Gastroesophageal sphincter (tissue), 4 donors: ENCODE data around the gene DISC1. TPM values are rescaled to one million over a fixed set of nuclear protein-coding genes. Genes with fewer than 3 reads are reported as not detected.
"Not testable (repeated sequence)": the region's sequence is repeated elsewhere in the genome, so short reads cannot be mapped to it uniquely, and the experiment has no call there.

Experiments
- ATAC-seq: fragments of 150-250 bp; one replicate; pipeline ENCODE4 v1.9.1; 2016; ENCODE audit warnings: mild to moderate bottlenecking, moderate library complexity
- H3K27ac ChIP-seq, 4 donors: fragments of 200-600 bp; sonication (generic) in 3 of 4; 1 replicate in 3 of 4; 2 replicates in 1 of 4; pipeline ENCODE4 v1.5.1; 2016 to 2019
- H3K27me3 ChIP-seq: fragments of 200-600 bp; sonication (generic); one replicate; pipeline ENCODE4 v1.5.1; 2019
- H3K36me3 ChIP-seq, 2 donors: fragments of 200-600 bp; sonication (generic); one replicate each; pipeline ENCODE4 v1.5.1; 2019; ENCODE audit warnings: control low read depth in 1 of 2
- H3K4me1 ChIP-seq, 3 donors: fragments of 200-600 bp; sonication (generic); 1 replicate in 2 of 3; 2 replicates in 1 of 3; pipeline ENCODE4 v1.5.1; 2016 to 2019; ENCODE audit warnings: control low read depth in 2 of 3
- H3K4me3 ChIP-seq, 2 donors: fragments of 200-600 bp; sonication (generic); one replicate each; pipeline ENCODE4 v1.5.1; 2019; ENCODE audit warnings: mild to moderate bottlenecking in 1 of 2, moderate library complexity in 1 of 2
- H3K9me3 ChIP-seq, 3 donors: fragments of 200-600 bp; sonication (generic); one replicate each; pipeline ENCODE4 v1.5.1; 2017 to 2019; ENCODE audit warnings: control low read depth in 2 of 3
- CTCF ChIP-seq, 4 experiments: fragments of 200-600 bp in 2 of 4; fragments of 450-650 bp in 2 of 4; sonication (generic) in 1 of 4; IDR thresholded peaks; one replicate each; pipeline ENCODE4 v1.5.1; 2017 to 2019; ENCODE audit warnings: antibody characterized with exemption in 4 of 4, mild to moderate bottlenecking in 2 of 4, moderate library complexity in 2 of 4
- EP300 ChIP-seq: sonication (generic); formaldehyde crosslinking; IDR thresholded peaks from one replicate; pipeline ENCODE4 v1.6.1; 2017; ENCODE audit warnings: antibody characterized with exemption, mild to moderate bottlenecking
- POLR2A ChIP-seq, 2 donors: fragments of 450-650 bp; IDR thresholded peaks; one replicate each; pipeline ENCODE4 v1.6.1; 2017; ENCODE audit warnings: antibody characterized with exemption in 2 of 2, mild to moderate bottlenecking in 2 of 2, moderate library complexity in 1 of 2
- POLR2AphosphoS5 ChIP-seq: sonication (generic); formaldehyde crosslinking; IDR thresholded peaks from one replicate; pipeline ENCODE4 v1.6.1; 2017; ENCODE audit warnings: antibody characterized with exemption
- WGBS, 2 donors: methylation state at CpG; one replicate each; pipeline ENCODE4 v1.1.5; 2018; ENCODE audit warnings: low coverage in 1 of 2; 5-methylcytosine and 5-hydroxymethylcytosine counted together
- total RNA-seq, 4 donors: library from RNA; depleted of rRNA; stranded (reverse); fragments of >200 nt; gene quantifications; one replicate each; pipeline ENCODE4 v1.1.0, GENCODE V29; 2016

DISC1 gene
- total RNA-seq, 4 donors from 2014 or later = 4.4 to 9.8 (median 6.8) TPM

GRCh38 chr1:231631717-231632116 is 5.1 kb downstream of the DISC1 start:
- WGBS, 2 donors = 84 to 91% methylated on average over 4 of the region's 4 CpGs
- ATAC-seq = no peak

GRCh38 chr1:231632119-231632518 is 5.5 kb downstream of the DISC1 start:
- no peaks in the 10 kb centered on the region for H3K36me3 ChIP-seq
- H3K27ac ChIP-seq = no peak overlapping the region
- H3K27me3 ChIP-seq = peaks cover 7% of the 10 kb centered on the region
- 70 to 76% methylated on average over 3 of the region's 3 CpGs for WGBS, 2 donors
- no peaks in the 10 kb centered on the region for H3K9me3 ChIP-seq
- no peak overlapping the region for H3K4me3 ChIP-seq
- H3K4me1 ChIP-seq = peaks cover 0 to 24% (median 0%) of the 10 kb centered on the region in 3 donors
- TF ChIP-seq CTCF (IDR thresholded peaks at IDR 0.05) (no peak), POLR2A (IDR thresholded peaks at IDR 0.05) (no peak), EP300 (no peak), POLR2AphosphoS5 (no peak)
- no peak for ATAC-seq

More at GRCh38 chr1:231631717-231632116, 5.1 kb downstream of the DISC1 start:
- Histone ChIP-seq H3K4me1 (peaks cover 0 to 28% (median 0%) of the 10 kb centered on the region in 3 donors), H3K9me3 (no peaks in the 10 kb centered on the region), H3K36me3 (no peaks in the 10 kb centered on the region), H3K4me3 (no peak overlapping the region), H3K27me3 (peaks cover 11% of the 10 kb centered on the region), H3K27ac (no peak overlapping the region)
- no peak for TF ChIP-seq POLR2AphosphoS5
- TF ChIP-seq EP300 = no peak
- TF ChIP-seq CTCF (IDR thresholded peaks at IDR 0.05) = no peak
- TF ChIP-seq POLR2A (IDR thresholded peaks at IDR 0.05) = no peak

- no peaks in the 10 kb centered on the region for H3K9me3 ChIP-seq
- WGBS, 2 donors = 62 to 76% methylated on average over 4 of the region's 6 CpGs
- TF ChIP-seq POLR2A (IDR thresholded peaks at IDR 0.05) (no peak), CTCF (IDR thresholded peaks at IDR 0.05) (no peak), POLR2AphosphoS5 (no peak), EP300 (no peak)
- no peaks in the 10 kb centered on the region for H3K36me3 ChIP-seq
- ATAC-seq = no peak
- H3K4me3 ChIP-seq = no peak overlapping the region
- no peaks in the 10 kb centered on the region for H3K27me3 ChIP-seq
- H3K4me1 ChIP-seq = peaks cover 0 to under 1% (median 0%) of the 10 kb centered on the region in 3 donors
- H3K27ac ChIP-seq = no peak overlapping the region
These were observed 7.9 kb downstream of the DISC1 start for GRCh38 chr1:231634323-231635013.

- TF ChIP-seq CTCF (IDR thresholded peaks at IDR 0.05) (no peak), POLR2A (IDR thresholded peaks at IDR 0.05) (no peak), POLR2AphosphoS5 (no peak), EP300 (no peak)
- ATAC-seq = peak; percentile 61
These were observed 9.6 kb downstream of the DISC1 start for GRCh38 chr1:231636157-231636556.

GRCh38 chr1:231636922-231637321 is 10.3 kb downstream of the DISC1 start:
- H3K4me3 ChIP-seq, H3K27me3 ChIP-seq, H3K27ac ChIP-seq, ATAC-seq, H3K9me3 ChIP-seq, H3K4me1 ChIP-seq, H3K36me3 ChIP-seq: not testable (repeated sequence)
- WGBS, 2 donors = 73 to 94% methylated on average over 2 of the region's 2 CpGs

More at GRCh38 chr1:231636157-231636556, 9.6 kb downstream of the DISC1 start:
- H3K4me1 ChIP-seq = no peaks in the 10 kb centered on the region
- 47 to 55% methylated on average over 4 of the region's 4 CpGs for WGBS, 2 donors
- H3K27me3 ChIP-seq = no peaks in the 10 kb centered on the region
- no peaks in the 10 kb centered on the region for H3K36me3 ChIP-seq
- peak overlapping the region in 2 of 4 donors; percentile 20 to 24 for H3K27ac ChIP-seq
- H3K4me3 ChIP-seq = no peak overlapping the region
- no peaks in the 10 kb centered on the region for H3K9me3 ChIP-seq
